K562 (cell line): ENCODE results near the gene CEP131. TPM values are rescaled to one million over a fixed set of nuclear protein-coding genes. Genes with fewer than 3 reads are reported as not detected.

ENCODE experiments used
- ATAC-seq: fragments of 200-7000 bp; cut with Tn5 transposase; 3 replicates; pipeline ENCODE4 v1.9.1; 2020; ENCODE audit warnings: moderate library complexity
- BruUV-seq: library from RNA; stranded (reverse); fragments of 400-500 nt; replicated peaks from 2 replicates; lab custom pipeline; 2021; lab: Mats Ljungman, UMichigan
- CTCF ChIA-PET: fragments of 300-600 bp; formaldehyde crosslinking; extraction: SDS; loops from one replicate; lab custom pipeline; 2021; ENCODE audit warnings: low intra/inter-chr PET ratio; lab: Yijun Ruan, JAX
- POLR2A ChIA-PET: fragments of 300-600, 350-650 bp; sonication (Branson Sonifier 250); formaldehyde crosslinking; extraction: SDS; loops from one replicate; lab custom pipeline; 2021; ENCODE audit warnings: antibody characterized with exemption, inconsistent platforms; lab: Yijun Ruan, JAX
- DNase-seq, 4 experiments: peaks; one replicate each; pipeline versions ENCODE4 v3.0.0 to v3.0.0-alpha.2; 2011 to 2018; ENCODE audit warnings: low spot score in 3 of 4, mixed read lengths in 3 of 4; ENCODE audit errors: extremely low read depth in 1 of 4
- FAIRE-seq: peaks from 2 replicates; lab custom pipeline; 2011; peaks lifted over from hg19 to GRCh38; lab: Jason Lieb, UNC
- H2AFZ ChIP-seq: 2 replicates; pipeline ENCODE4 v1.6.0; 2011; ENCODE audit warnings: low read depth, low read length, control low read depth, inconsistent platforms
- H3K27ac ChIP-seq: fragments of 200-600 bp; 3 replicates; pipeline ENCODE4 v1.8.0; 2011; ENCODE audit warnings: low read depth, mild to moderate bottlenecking, control low read depth, inconsistent platforms, low read length, moderate library complexity, mixed read lengths; ENCODE audit errors: extremely low read depth
- H3K27me3 ChIP-seq, 2 experiments: fragments of 300-600 bp in 1 of 2; 2 replicates in 1 of 2; 3 replicates in 1 of 2; pipeline versions ENCODE4 v1.6.0 to v1.8.0; 2011; ENCODE audit warnings: inconsistent platforms in 2 of 2, low read length in 2 of 2, mild to moderate bottlenecking in 1 of 2, mixed read lengths in 1 of 2, moderate library complexity in 1 of 2; ENCODE audit not compliant: control insufficient read depth in 2 of 2, insufficient read depth in 2 of 2
- H3K36me3 ChIP-seq: fragments of 300-600 bp; 3 replicates; pipeline ENCODE4 v1.8.0; 2011; ENCODE audit warnings: mild to moderate bottlenecking, low read length, inconsistent platforms; ENCODE audit not compliant: control insufficient read depth, insufficient read depth
- H3K4me1 ChIP-seq, 2 experiments: fragments of 200-600 bp in 1 of 2; replicated peaks in 1 of 2; 2 replicates in 1 of 2; 3 replicates in 1 of 2; pipeline versions ENCODE4 v1.5.1 to v1.8.0; 2011; ENCODE audit warnings: inconsistent platforms in 2 of 2, low read length in 2 of 2, mild to moderate bottlenecking in 1 of 2, mixed read lengths in 1 of 2, moderate library complexity in 1 of 2; ENCODE audit not compliant: control insufficient read depth in 2 of 2, insufficient read depth in 2 of 2
- H3K4me2 ChIP-seq: 2 replicates; pipeline ENCODE4 v1.6.1; 2011; ENCODE audit warnings: low read length, control low read depth, inconsistent platforms, mixed read lengths; ENCODE audit not compliant: insufficient read depth
- H3K4me3 ChIP-seq: fragments of 200-600 bp; sonication (generic), shearing (Covaris generic); 2 replicates; pipeline ENCODE4 v1.5.1; 2016; ENCODE audit warnings: control low read depth, inconsistent platforms
- H3K79me2 ChIP-seq: fragments of 200-600 bp; 3 replicates; pipeline ENCODE4 v1.8.0; 2011; ENCODE audit warnings: low read length, inconsistent platforms; ENCODE audit not compliant: control insufficient read depth, insufficient read depth
- H3K9ac ChIP-seq, 2 experiments: 2 replicates each; pipeline versions ENCODE4 v1.6.0 to v1.6.1; 2011; ENCODE audit warnings: low read depth in 2 of 2, low read length in 2 of 2, control low read depth in 1 of 2, inconsistent platforms in 1 of 2, mild to moderate bottlenecking in 1 of 2, mixed read lengths in 1 of 2; ENCODE audit not compliant: insufficient read depth in 1 of 2
- H3K9me1 ChIP-seq: one replicate; pipeline ENCODE4 v1.6.0; 2011; ENCODE audit warnings: inconsistent platforms, mild to moderate bottlenecking, low read length, moderate library complexity; ENCODE audit not compliant: control insufficient read depth, insufficient read depth
- H3K9me3 ChIP-seq: replicated peaks from 2 replicates; pipeline ENCODE4 v1.5.1; 2011; ENCODE audit warnings: low read depth, low read length, inconsistent platforms; ENCODE audit not compliant: control insufficient read depth, insufficient read depth
- H4K20me1 ChIP-seq: replicated peaks from 2 replicates; pipeline ENCODE4 v1.6.1; 2011; ENCODE audit warnings: low read length, inconsistent platforms, mixed read lengths; ENCODE audit not compliant: control insufficient read depth, insufficient read depth
- CEBPB ChIP-seq: fragments of 450-650 bp; IDR thresholded peaks from 2 replicates; pipeline ENCODE4 v1.6.1; 2016; ENCODE audit warnings: missing genetic modification characterization, missing compliant biosample characterization
- DDX20 ChIP-seq: fragments of 450-650 bp; IDR thresholded peaks from 2 replicates; pipeline ENCODE4 v1.6.1; 2016; ENCODE audit warnings: missing genetic modification characterization, low read depth, mild to moderate bottlenecking, missing compliant biosample characterization, moderate library complexity
- E2F4 ChIP-seq: sonication (generic); formaldehyde crosslinking; IDR thresholded peaks from 2 replicates; pipeline ENCODE4 v1.8.0; 2022; ENCODE audit warnings: mild to moderate bottlenecking, low read depth, missing genetic modification reagents
- EP300 ChIP-seq: IDR thresholded peaks from 2 replicates; pipeline ENCODE4 v1.6.1; 2012; ENCODE audit warnings: low read length, improper control_type of control experiment
- ETV5 ChIP-seq: sonication (generic); formaldehyde crosslinking; IDR thresholded peaks from 2 replicates; pipeline ENCODE4 v1.4.0; 2020; ENCODE audit warnings: low read depth, mild to moderate bottlenecking, missing genetic modification reagents
- KAT2B ChIP-seq: IDR thresholded peaks from one replicate; pipeline ENCODE4 v1.6.1; 2012; ENCODE audit warnings: low read depth, mild to moderate bottlenecking, control low read depth, inconsistent platforms, low read length, moderate library complexity
- KDM1A ChIP-seq, 2 experiments: fragments of 450-650 bp; IDR thresholded peaks; 2 replicates each; pipeline ENCODE4 v1.6.1; 2016; ENCODE audit warnings: mild to moderate bottlenecking in 2 of 2
- KHSRP ChIP-seq: fragments of 450-650 bp; IDR thresholded peaks from 2 replicates; pipeline ENCODE4 v1.6.1; 2017
- PHF21A ChIP-seq: fragments of 450-650 bp; IDR thresholded peaks from 2 replicates; pipeline ENCODE4 v1.6.1; 2017; ENCODE audit warnings: low read depth, borderline replicate concordance
- RBM17 ChIP-seq: fragments of 200-400 bp; formaldehyde crosslinking; IDR thresholded peaks from 2 replicates; pipeline ENCODE4 v1.6.1; 2017; ENCODE audit warnings: low read depth, mild to moderate bottlenecking, low read length, borderline replicate concordance
- RFX5 ChIP-seq: IDR thresholded peaks from 2 replicates; pipeline ENCODE4 v1.6.1; 2011; ENCODE audit warnings: low read depth, mild to moderate bottlenecking, improper control_type of control experiment, low read length
- TRIM28 ChIP-seq: fragments of 450-650 bp; IDR thresholded peaks from 2 replicates; pipeline ENCODE4 v1.6.1; 2017
- ZC3H11A ChIP-seq: IDR thresholded peaks from 2 replicates; pipeline ENCODE4 v1.6.1; 2012; ENCODE audit warnings: low read depth, low read length, improper control_type of control experiment
- ZFP1 ChIP-seq: fragments of 450-650 bp; formaldehyde crosslinking; IDR thresholded peaks from 2 replicates; pipeline ENCODE4 v1.4.0; 2020; ENCODE audit warnings: mild to moderate bottlenecking, mixed read lengths
- ZKSCAN1 ChIP-seq: fragments of 150-350 bp; IDR thresholded peaks from 2 replicates; pipeline ENCODE4 v1.6.1; 2016; ENCODE audit warnings: low read depth, low read length
- ZNF174 ChIP-seq: fragments of 250-450 bp; sonication (Bioruptor Pico); IDR thresholded peaks from 2 replicates; pipeline ENCODE4 v1.4.0; 2020; ENCODE audit warnings: mild to moderate bottlenecking
- ZNF311 ChIP-seq: fragments of 250-450 bp; sonication (Bioruptor Pico); IDR thresholded peaks from 2 replicates; pipeline ENCODE4 v1.4.0; 2020; ENCODE audit warnings: mild to moderate bottlenecking, moderate library complexity
- ZNF57 ChIP-seq: fragments of 450-650 bp; formaldehyde crosslinking; IDR thresholded peaks from 2 replicates; pipeline ENCODE4 v1.4.0; 2020; ENCODE audit warnings: mild to moderate bottlenecking, moderate library complexity
- ZNF707 ChIP-seq: fragments of 250-450 bp; sonication (Bioruptor Pico); conservative IDR thresholded peaks from 2 replicates; pipeline ENCODE4 v1.8.0; 2022; ENCODE audit warnings: inconsistent platforms, mild to moderate bottlenecking, moderate library complexity
- ZNF785 ChIP-seq: fragments of 250-450 bp; sonication (Bioruptor Pico); IDR thresholded peaks from 2 replicates; pipeline ENCODE4 v1.4.0; 2020; ENCODE audit warnings: mild to moderate bottlenecking
- WGBS: fragments of 100-300 bp; shearing (Covaris generic); methylation state at CpG from one replicate; pipeline ENCODE4 v1.1.6; 2016; ENCODE audit warnings: low coverage, mixed read lengths; ENCODE audit not compliant: insufficient coverage; ENCODE audit errors: missing lambda C conversion rate; 5-methylcytosine and 5-hydroxymethylcytosine counted together
- in situ Hi-C: fragments of 300-500 bp; cut with MboI; formaldehyde crosslinking; loops from 4 replicates; pipeline ENCODE4 v1.15.0; 2018; ENCODE audit warnings: inconsistent platforms, mixed read lengths
- intact Hi-C: fragments of 100-400 bp; cut with micrococcal nuclease; formaldehyde crosslinking; loops from 2 replicates; pipeline ENCODE4 v1.14.2; 2022
- polyA plus RNA-seq, 8 experiments: library from polyadenylated mRNA; depleted of rRNA in 4 of 8; stranded (reverse) in 5 of 8; unstranded in 3 of 8; fragments of >200 nt; fragmentation: Nextera tagmentation in 2 of 8; fragmentation: Illumina TruSeq in 1 of 8; extraction: Ambion mirVana in 2 of 8; extraction: Trizol in 1 of 8; gene quantifications; 2 replicates each; pipeline versions ENCODE4 v1.2.1 to v1.2.3, GENCODE V29; 2011 to 2014; ENCODE audit warnings: inconsistent platforms in 1 of 8, missing spikeins in 1 of 8
- total RNA-seq, 7 experiments: library from RNA; depleted of rRNA in 6 of 7; stranded (reverse); fragments of >200 nt in 6 of 7; fragmentation: Illumina TruSeq in 2 of 7; extraction: Trizol in 2 of 7; gene quantifications; 2 replicates each; pipeline versions ENCODE4 v1.2.1 to v1.2.3, GENCODE V29; 2011 to 2021; ENCODE audit warnings: low replicate concordance in 1 of 7

CEP131 gene
- total and polyA plus RNA-seq, 9 of the 15 experiments (the other 6 are each of a cell fraction or from before 2014, with no cell fraction given): 0.24 to 21.2 (median 2.3) TPM

GRCh38 chr17:81142301-81143199 is 80.2 kb downstream of the CEP131 start:
- intact Hi-C loops: loop anchor here (1.0 to 5.0 kb wide), 3 partner anchors 58 to 99 kb away; no protein-coding TSS in a partner anchor
- Histone ChIP-seq H4K20me1 (no peaks in the 10 kb centered on the region), H3K27ac (no peak overlapping the region), H3K9ac (peak overlapping the region in 1 of 2 experiments; percentile 83; a peak in 2 of 4 replicates), H2AFZ (peak overlapping the region; percentile 89), H3K27me3 (peaks cover 0 to 26% of the 10 kb centered on the region in 2 experiments; a peak in 1 of 5 replicates), H3K4me2 (peak overlapping the region; percentile 19; the same call in 1 of the 2 replicates), H3K79me2 (no peaks in the 10 kb centered on the region), H3K9me3 (peaks cover 2% of the 10 kb centered on the region; the same call in 1 of the 2 replicates), H3K4me3 (no peak overlapping the region), H3K9me1 (no peaks in the 10 kb centered on the region), H3K36me3 (no peaks in the 10 kb centered on the region), H3K4me1 (peaks cover 9 to 31% of the 10 kb centered on the region in 2 experiments; a peak in 3 of 5 replicates)
- FAIRE-seq (peak; percentile 94), DNase-seq (peak; percentile 76 to 91 (median 79)), ATAC-seq (peak; percentile 100)
- WGBS: 18% methylated on average over 19 of the region's 25 CpGs
- in situ Hi-C loops: loop anchor here (25.0 kb wide), 1 partner anchor 95 kb away; the partner anchor contains the start of genes NDUFAF8 and TEPSIN
- ChIA-PET POLR2A (interaction anchor here (0.8 to 2.8 kb wide), 3 partner anchors 11 to 51 kb away, joined by 3 to 15 read pairs (median 3); no protein-coding TSS in a partner anchor), CTCF (interaction anchor here (0.6 to 2.4 kb wide), 4 partner anchors 60 to 99 kb away, joined by 3 to 17 read pairs (median 6); no protein-coding TSS in a partner anchor)
- no TSS peak for BruUV-seq
- TF ChIP-seq ZNF311 (CRISPR knock-in tag): no peak
- TF ChIP-seq EP300: 0 out of 2 replicates have a peak, but pooled peaks have one; percentile 10
- no peak for TF ChIP-seq KAT2B
- no peak for TF ChIP-seq ZKSCAN1
- no peak for TF ChIP-seq RBM17
- TF ChIP-seq ZNF57: no peak
- TF ChIP-seq KDM1A (IDR thresholded peaks at IDR 0.05): no peak
- no peak for TF ChIP-seq CEBPB (tag)
- TF ChIP-seq PHF21A: no peak
- no peak for TF ChIP-seq ZFP1 (CRISPR knock-in tag)
- no peak for TF ChIP-seq ZNF174 (CRISPR knock-in tag)
- TF ChIP-seq E2F4: no peak
- no peak for TF ChIP-seq TRIM28
- TF ChIP-seq ZNF707: no peak
- no peak for TF ChIP-seq DDX20 (tag)
- TF ChIP-seq RFX5: no peak
- TF ChIP-seq ZC3H11A: no peak
- TF ChIP-seq KHSRP: no peak
- no peak for TF ChIP-seq ETV5
- no peak for TF ChIP-seq ZNF785 (CRISPR knock-in tag)
